Endodermal cell (in vitro differentiated cells): ENCODE measurements around the gene FKBP1B. TPM values are rescaled to one million over a fixed set of nuclear protein-coding genes. Genes with fewer than 3 reads are reported as not detected.
A peak's percentile ranks its signal among the peaks of the same experiment; 100 is the strongest.

Experiments
- DNase-seq: peaks from one replicate; pipeline ENCODE4 v3.0.0-alpha.2; 2017
- H3K27ac ChIP-seq: 2 replicates; pipeline ENCODE4 v1.5.1; 2013; ENCODE audit warnings: mild to moderate bottlenecking, low read depth, low read length, moderate library complexity
- H3K27me3 ChIP-seq: 2 replicates; pipeline ENCODE4 v1.6.1; 2013; ENCODE audit warnings: mild to moderate bottlenecking, low read length, moderate library complexity; ENCODE audit not compliant: insufficient read depth, control insufficient read depth, poor library complexity, severe bottlenecking
- H3K36me3 ChIP-seq: 2 replicates; pipeline ENCODE4 v1.7.0; 2013; ENCODE audit warnings: mild to moderate bottlenecking, low read length, moderate library complexity; ENCODE audit not compliant: control insufficient read depth, insufficient read depth
- H3K4me1 ChIP-seq: one replicate; pipeline ENCODE4 v1.7.0; 2013; ENCODE audit warnings: low read length; ENCODE audit not compliant: control insufficient read depth, insufficient read depth
- H3K4me3 ChIP-seq: 2 replicates; pipeline ENCODE4 v1.5.1; 2013; ENCODE audit warnings: mild to moderate bottlenecking, low read length, moderate library complexity
- H3K9ac ChIP-seq: 2 replicates; pipeline ENCODE4 v1.6.1; 2013; ENCODE audit warnings: mild to moderate bottlenecking, low read length, moderate library complexity; ENCODE audit not compliant: poor library complexity, severe bottlenecking; ENCODE audit errors: extremely low read depth
- H3K9me3 ChIP-seq: 2 replicates; pipeline ENCODE4 v1.6.1; 2013; ENCODE audit warnings: mild to moderate bottlenecking, low read length, moderate library complexity; ENCODE audit not compliant: control insufficient read depth
- H3K27ac Mint-ChIP-seq: 2 replicates; pipeline ENCODE4 v1.8.0; 2020; ENCODE audit warnings: mixed read lengths
- H3K27me3 Mint-ChIP-seq: 2 replicates; pipeline ENCODE4 v1.8.0; 2021; ENCODE audit warnings: mild to moderate bottlenecking, mixed read lengths; ENCODE audit not compliant: insufficient read depth
- H3K36me3 Mint-ChIP-seq: 2 replicates; pipeline ENCODE4 v1.8.0; 2020; ENCODE audit warnings: low read depth, mixed read lengths
- H3K4me1 Mint-ChIP-seq: 2 replicates; pipeline ENCODE4 v1.8.0; 2020; ENCODE audit warnings: mixed read lengths
- H3K4me3 Mint-ChIP-seq: 2 replicates; pipeline ENCODE4 v1.8.0; 2020; ENCODE audit warnings: mild to moderate bottlenecking, moderate library complexity, mixed read lengths
- H3K9me3 Mint-ChIP-seq: 2 replicates; pipeline ENCODE4 v1.8.0; 2020; ENCODE audit warnings: mild to moderate bottlenecking, mixed read lengths
- CTCF ChIP-seq: fragments of 200-600 bp; sonication (generic); conservative IDR thresholded peaks from 2 replicates; pipeline ENCODE4 v1.5.0; 2021; ENCODE audit warnings: antibody characterized with exemption, mild to moderate bottlenecking
- WGBS, 2 experiments: methylation state at CpG; one replicate each; pipeline versions ENCODE4 v1.1.5 to v1.1.7; 2013; ENCODE audit warnings: missing lambda C conversion rate in 2 of 2, mixed read lengths in 1 of 2; ENCODE audit not compliant: insufficient coverage in 1 of 2, insufficient read length in 1 of 2; 5-methylcytosine and 5-hydroxymethylcytosine counted together
- total RNA-seq, 2 donors: library from RNA; stranded (reverse); fragmentation: NEBNext Ultra II Directional in 1 of 2; extraction: Animal tissue kit (Norgen Biotek cat#: 25700) in 1 of 2; gene quantifications; 2 replicates in 1 of 2; 3 replicates in 1 of 2; pipeline ENCODE4 v1.2.1, GENCODE V29; 2021

Gene FKBP1B
- total RNA-seq, 2 donors from 2014 or later, result 35.3 to 39.0 TPM

DNA sequence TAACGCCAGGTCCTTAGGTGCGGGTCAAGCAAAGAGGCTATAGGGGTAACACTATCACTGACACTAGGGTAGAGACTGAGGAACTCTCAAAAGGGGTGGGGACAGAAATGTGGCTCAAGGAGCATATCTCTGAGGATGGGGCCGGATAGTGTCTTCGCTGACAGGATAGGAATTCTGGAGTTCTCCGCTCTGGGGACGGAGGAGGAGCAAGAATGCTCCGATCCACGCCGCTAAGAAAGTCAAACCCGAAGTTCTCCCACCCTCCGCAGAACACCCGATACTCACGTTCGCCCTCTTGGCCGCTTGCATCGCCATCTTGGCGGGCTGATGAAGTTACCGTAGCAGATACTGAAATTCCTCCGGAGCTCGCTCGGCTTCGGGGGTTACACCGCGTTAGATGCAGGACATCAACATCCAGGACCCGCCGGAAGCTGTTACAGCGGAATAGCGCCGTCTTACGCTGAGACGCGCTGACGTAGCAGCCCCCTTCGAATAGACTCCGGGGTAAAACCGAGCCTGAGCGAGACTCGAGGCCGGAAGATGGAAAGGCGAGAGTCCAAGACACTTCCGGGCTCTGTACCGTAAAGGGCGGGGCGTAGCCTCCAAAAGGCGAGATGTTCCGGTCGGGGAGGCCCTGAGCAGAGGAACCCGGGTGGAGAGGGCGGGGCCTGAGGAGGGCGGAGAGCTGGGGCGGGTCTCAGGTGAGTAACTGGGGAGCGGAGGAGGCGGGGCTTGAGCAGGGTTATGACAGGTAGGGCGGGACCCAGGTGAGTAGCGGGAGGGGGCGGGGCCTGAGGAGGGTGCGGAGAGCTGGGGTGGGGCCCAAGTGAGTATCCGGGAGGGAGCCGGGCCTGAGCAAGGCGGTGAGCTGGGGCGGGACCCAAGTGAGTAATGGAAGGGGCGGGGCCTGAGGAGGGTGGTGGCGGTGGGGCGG lies 26.6 kb downstream of the FKBP1B start, which contains the start of gene SF3B6:
SF3B6 (minus strand) TSS at position 412 of the 934 bp plus-strand sequence; CDS start at position 315, 97 bp downstream.
- Histone ChIP-seq H3K4me3 (peak within 1 kb of the TSS; percentile 92), H3K27me3 (no peaks in the 10 kb centered on the region), H3K9ac (peak within 1 kb of the TSS; percentile 56), H3K27ac (peak within 1 kb of the TSS; percentile 27), H3K9me3 (no peaks in the 10 kb centered on the region), H3K4me1 (no peaks in the 10 kb centered on the region), H3K36me3 (peaks cover 28% of the 10 kb centered on the region)
- Mint-ChIP-seq H3K27me3 (no peaks in the 10 kb centered on the region), H3K4me1 (peaks cover 14% of the 10 kb centered on the region), H3K9me3 (no peaks in the 10 kb centered on the region), H3K4me3 (peak within 1 kb of the TSS; percentile 89), H3K36me3 (peaks cover 21% of the 10 kb centered on the region), H3K27ac (peak within 1 kb of the TSS; percentile 97)
- no peak for TF ChIP-seq CTCF
- peak; percentile 100 for DNase-seq
- 0 to 1% methylated on average over 26 to 64 of the region's 64 CpGs for WGBS, 2 experiments

DNA sequence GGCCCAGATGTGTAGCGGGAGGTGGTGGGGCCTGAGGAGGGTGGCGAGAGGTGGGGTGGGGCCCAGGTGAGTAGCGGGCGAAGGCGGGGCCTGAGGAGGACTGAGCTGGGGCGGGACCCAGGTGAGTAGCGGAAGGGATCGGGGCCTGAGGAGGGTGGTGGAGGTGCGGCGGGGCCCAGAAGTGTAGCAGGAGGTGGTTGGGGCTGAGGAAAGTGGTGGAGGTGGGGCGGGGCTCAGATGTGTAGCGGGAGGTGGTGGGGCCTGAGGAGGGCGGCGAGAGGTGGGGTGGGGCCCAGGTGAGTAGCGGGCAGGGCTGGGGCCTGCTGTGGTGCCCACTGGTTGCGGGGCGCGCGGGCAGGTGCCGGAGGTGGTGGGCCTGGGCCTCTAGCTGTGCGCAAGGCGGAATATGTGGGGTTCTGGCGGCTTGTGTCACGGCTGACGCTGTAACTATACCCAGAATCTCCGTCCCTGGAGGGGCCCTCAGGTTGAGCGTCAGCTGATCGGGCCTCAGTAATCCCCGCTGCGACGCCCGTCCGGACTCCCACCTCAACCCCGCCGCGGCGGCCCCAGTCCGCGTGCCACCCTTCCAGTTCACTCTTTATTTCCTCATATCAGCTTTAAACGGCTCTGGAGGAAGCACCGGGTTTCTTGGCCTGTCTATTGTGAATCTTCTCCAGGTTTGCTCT lies 27.5 kb downstream of the FKBP1B start:
- 13 to 57% methylated on average over 11 to 41 of the region's 41 CpGs for WGBS, 2 experiments

More for the DNA sequence above, 27.5 kb downstream of the FKBP1B start:
- no peak for DNase-seq
- H3K4me1 ChIP-seq, result no peaks in the 10 kb centered on the region
- H3K27me3 ChIP-seq, result no peaks in the 10 kb centered on the region
- H3K9ac ChIP-seq, result no peak overlapping the region
- no peak for TF ChIP-seq CTCF
- peak overlapping the region; percentile 25 for H3K27ac ChIP-seq
- H3K27me3 Mint-ChIP-seq, result no peaks in the 10 kb centered on the region
- peak overlapping the region; percentile 82 for H3K27ac Mint-ChIP-seq
- no peaks in the 10 kb centered on the region for H3K9me3 ChIP-seq
- H3K4me3 ChIP-seq, result peak overlapping the region; percentile 92
- peaks cover 23% of the 10 kb centered on the region for H3K36me3 Mint-ChIP-seq
- no peaks in the 10 kb centered on the region for H3K9me3 Mint-ChIP-seq
- H3K4me3 Mint-ChIP-seq, result peak overlapping the region; percentile 89
- H3K36me3 ChIP-seq, result peaks cover 33% of the 10 kb centered on the region
- H3K4me1 Mint-ChIP-seq, result peaks cover 14% of the 10 kb centered on the region
